ENCODE data around the gene ABHD2.
"Not testable (repeated sequence)": the region's sequence is repeated elsewhere in the genome, so short reads cannot be mapped to it uniquely, and the experiment has no call there.

The ABHD2 gene

GRCh38 chr15:89119489-89120478, 31.5 kb downstream of the ABHD2 start:
- no peak for DNase-seq (ENCODE audit: low read depth in 2 of 2)

- DNase-seq (ENCODE audit: low read depth in 2 of 2): not testable (repeated sequence)
These were observed 32.3 kb downstream of the ABHD2 start for GRCh38 chr15:89120479-89121000.

DNA sequence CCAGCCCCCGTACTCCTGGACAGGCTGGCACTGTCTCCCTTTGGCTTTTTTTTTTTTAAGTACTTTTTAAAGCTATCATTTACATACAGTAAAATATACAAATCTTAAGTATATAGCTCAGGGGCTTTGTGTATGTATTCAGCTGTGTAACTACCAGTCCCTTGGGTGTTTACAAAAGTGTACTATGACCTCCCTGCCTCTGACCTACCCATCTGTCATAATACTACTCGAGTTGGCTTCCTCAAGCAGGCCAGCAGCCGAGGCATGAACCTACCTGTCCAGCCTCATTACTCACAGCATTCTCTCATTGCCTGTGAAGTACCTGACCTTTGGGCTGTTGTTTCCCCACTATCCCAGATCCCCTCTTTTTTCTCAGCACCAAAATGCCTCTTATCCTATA, 33.2 kb downstream of the ABHD2 start:
- DNase-seq (ENCODE audit: low read depth in 2 of 2): no peak

- no peak for DNase-seq (ENCODE audit: low read depth in 2 of 2)
These were observed 34.4 kb downstream of the ABHD2 start for GRCh38 chr15:89122505-89123180.

- no peak for DNase-seq (ENCODE audit: low read depth in 2 of 2)
These were observed 34.9 kb downstream of the ABHD2 start for GRCh38 chr15:89123181-89123525.

- DNase-seq (ENCODE audit: low read depth in 2 of 2): no peak
These were observed 37.0 kb downstream of the ABHD2 start for GRCh38 chr15:89125088-89125826.

DNA sequence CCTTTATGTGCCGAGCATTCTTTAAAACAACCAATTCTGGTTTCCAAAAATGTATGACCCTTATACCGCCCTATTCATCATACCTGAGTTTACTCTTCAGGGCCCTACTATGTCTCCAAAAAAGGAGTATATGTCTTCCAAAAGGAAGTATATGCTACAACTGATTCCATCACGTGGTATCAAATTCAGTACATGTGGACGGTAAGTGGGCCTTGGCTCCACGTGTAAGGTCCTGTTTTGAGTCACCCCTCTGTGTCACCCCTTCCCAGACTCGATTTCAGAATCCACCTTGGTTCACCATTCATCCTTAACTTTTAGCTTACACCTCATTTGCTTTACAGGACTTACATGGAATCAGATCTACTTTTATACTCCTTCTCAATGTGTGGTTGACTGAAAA, 37.8 kb downstream of the ABHD2 start:
- DNase-seq (ENCODE audit: low read depth in 2 of 2): no peak

GRCh38 chr15:89127054-89127702, 38.9 kb downstream of the ABHD2 start:
- DNase-seq (ENCODE audit: low read depth in 2 of 2): no peak

- no peak for DNase-seq (ENCODE audit: low read depth in 2 of 2)
These were observed 40.3 kb downstream of the ABHD2 start for GRCh38 chr15:89128320-89129122.

DNA sequence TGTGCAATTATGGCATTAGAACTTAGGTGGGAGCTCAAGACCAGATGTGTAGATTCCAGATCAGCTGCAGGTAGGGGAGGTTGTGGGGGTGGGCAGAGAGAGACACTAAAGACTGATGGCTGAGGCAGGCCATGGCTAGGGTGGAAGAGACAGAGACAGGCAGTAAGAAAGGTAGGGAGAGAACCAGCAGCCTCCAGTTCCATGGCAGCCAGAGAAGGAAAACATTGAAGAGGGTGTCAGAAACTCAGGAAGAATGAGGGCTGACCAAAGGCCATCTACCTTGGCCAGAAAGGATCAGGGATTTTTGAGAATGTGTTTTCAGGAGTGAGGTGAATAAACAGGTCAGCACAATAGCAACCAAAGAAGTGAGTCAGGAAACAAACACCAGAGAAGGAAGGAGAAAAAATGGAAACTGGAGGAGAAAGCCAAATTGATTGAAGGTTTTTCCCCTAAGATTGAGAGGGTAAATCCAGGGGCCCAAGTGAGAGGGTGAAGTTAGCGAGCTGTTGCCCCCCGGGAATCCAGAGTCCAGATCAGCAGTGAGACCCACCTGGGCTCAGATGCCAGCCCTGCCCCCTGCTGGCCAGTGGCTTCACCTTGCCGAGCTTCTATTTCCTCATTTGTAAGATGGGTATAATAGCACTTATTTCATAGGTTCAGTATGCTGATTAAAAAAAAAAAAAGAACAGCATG, 41.0 kb downstream of the ABHD2 start:
- peak in 1 of 2 donors; percentile 43 for DNase-seq (ENCODE audit: low read depth in 2 of 2)

DNA sequence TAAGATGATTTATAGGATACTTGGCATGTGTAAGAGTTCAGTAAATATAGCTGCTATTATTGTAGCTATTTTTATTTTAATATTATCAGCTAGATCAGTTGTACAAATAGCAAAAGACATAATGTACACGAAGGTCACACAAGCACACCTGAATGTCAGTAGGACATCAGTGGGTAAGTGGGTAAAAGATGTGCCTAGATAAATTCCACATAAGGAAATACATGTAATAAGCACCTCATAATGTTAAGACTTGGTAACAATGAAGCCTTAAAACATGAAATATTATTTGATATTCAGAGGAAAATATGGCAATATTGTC, 41.5 kb downstream of the ABHD2 start:
- no peak for DNase-seq (ENCODE audit: low read depth in 2 of 2)

- DNase-seq (ENCODE audit: low read depth in 2 of 2): peak in 1 of 2 donors; percentile 24
These were observed 41.9 kb downstream of the ABHD2 start for GRCh38 chr15:89130201-89130600.

- no peak for DNase-seq (ENCODE audit: low read depth in 2 of 2)
These were observed 43.5 kb downstream of the ABHD2 start for GRCh38 chr15:89131731-89132130.

DNA sequence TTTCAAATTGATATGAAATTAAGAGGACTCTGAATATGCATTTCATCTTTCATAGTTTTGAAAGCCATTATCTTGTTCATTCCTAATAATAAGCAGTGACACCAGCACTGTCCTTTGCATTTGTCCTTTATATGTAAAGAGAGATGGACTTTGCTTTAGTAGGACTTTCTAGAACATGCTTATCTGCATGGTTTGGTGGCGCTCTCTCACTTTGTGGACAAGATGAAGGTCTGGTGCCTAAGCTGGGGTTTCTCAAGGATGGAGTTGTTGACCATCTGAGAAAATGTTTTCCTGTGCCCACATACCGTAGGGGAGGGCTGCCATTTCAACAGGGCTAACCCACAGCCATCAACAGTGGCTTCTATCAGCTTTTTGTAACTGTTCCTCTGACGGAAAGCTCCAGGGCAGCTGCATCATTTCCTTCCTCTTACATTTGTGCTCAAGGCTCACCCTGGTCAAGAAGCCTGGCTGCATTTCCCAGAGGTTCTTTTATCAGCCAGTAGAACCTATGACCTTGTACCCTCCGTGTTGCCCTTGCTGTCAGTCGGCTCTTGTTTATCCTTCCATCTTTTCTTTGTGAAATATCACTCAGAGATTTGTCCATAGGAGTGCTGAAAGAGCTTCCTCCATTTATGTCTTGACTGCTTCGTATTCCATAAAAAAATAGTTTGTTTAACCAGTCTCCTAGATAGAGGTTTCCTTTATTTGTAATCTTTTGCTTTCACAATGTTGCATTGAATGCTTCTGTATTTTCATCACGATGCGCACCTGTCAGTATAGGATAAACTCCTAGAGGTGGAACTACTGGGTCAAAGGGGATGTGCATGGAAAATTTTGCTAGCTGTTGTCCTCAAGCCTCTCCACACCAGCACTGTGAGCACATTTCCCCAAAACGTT, 44.6 kb downstream of the ABHD2 start:
- no peak for DNase-seq (ENCODE audit: low read depth in 2 of 2)

GRCh38 chr15:89135387-89136077, 47.3 kb downstream of the ABHD2 start:
- DNase-seq (ENCODE audit: low read depth in 2 of 2): not testable (repeated sequence)

DNA sequence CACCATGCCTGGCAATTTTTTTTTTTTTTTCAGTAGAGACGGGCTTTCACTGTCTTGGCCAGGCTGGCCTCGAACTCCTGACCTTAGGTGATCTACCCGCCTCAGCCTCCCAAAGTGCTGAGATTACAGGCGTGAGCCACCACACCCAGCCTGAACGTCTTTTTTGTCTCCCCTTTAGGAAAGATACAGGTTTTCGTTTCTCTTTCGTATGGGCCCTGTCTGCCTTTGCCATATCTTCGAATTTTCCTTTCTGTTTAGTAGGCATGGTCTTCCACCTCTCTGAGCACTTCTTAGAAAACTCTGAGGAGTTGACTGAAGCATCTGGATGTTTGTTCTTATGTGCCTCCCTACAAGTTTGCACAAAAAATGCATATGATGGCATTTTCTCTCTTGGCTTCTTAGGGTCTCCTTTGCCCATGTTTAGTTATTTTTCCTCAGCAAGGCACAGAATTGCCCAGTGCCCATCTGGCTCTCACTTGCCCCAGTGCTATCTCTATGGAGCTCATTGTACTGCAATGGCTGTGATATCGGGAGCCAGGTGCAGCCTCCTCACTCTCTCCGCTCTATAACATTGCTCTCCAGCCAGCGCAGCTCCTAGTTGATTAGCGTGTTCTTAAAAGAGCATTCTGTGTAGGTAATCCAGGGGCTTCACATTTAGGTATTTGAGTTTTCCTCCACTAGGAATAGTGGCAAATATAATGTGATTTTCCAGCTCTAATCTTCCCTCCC, 48.0 kb downstream of the ABHD2 start:
- DNase-seq (ENCODE audit: low read depth in 2 of 2): no peak

DNA sequence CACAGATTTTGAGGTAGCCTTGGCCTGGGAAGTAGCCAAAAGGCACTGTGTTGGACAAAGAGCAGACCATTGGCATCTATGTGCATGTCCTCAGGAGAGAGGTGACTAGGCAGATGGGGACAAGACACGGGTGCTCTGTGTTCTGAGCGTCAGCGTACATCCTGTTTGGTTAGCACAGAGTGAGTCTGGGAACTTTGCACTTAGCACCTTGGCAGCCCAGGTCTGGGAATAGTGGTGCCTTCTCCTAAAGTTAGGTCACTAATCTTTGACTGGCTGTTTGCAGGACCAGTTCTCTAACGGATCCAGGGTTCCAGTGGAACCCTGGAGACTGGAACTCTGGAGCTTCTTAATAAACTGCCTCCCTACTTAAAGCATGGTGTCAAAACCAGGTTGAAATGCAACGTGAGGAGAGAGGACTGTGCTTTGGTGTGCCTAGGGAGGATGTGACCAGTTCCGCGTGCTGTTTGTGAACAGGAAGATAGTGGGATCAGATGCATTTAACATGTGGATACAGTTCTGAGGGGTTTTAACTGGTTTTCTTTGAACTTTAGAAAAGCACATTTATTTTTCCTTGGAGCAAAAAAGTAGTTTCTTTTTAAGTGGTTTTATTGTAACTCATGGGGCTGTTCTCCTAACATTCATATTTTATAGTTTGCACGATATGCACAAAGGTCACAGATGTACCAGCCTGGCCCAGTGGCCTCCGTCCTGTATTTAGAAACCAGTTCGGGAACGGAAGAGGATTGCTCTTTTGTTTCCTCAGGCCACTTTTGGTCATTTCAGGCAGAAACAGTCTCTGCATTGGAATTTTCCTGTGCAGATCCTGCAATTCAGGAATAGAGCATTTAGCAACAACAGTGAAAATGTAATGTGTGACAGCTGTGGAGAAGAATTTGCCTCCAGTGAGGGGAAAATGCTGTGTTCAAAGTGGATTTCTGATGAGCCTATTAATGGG, 48.8 kb downstream of the ABHD2 start:
- no peak for DNase-seq (ENCODE audit: low read depth in 2 of 2)
